ENCODE data around the gene MMP14.

DNA sequence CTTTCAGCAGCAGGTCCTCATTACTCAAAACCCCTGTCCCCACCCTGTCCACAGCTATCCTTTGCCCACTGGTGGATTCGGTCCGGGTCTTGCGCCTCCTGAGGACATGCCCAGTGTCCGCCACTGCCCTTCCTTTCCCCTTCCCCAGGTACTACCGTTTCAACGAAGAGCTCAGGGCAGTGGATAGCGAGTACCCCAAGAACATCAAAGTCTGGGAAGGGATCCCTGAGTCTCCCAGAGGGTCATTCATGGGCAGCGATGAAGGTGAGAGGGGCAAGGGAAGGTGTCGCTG, 8.7 kb downstream of the MMP14 start:
- TF ChIP-seq, protein P1, sequence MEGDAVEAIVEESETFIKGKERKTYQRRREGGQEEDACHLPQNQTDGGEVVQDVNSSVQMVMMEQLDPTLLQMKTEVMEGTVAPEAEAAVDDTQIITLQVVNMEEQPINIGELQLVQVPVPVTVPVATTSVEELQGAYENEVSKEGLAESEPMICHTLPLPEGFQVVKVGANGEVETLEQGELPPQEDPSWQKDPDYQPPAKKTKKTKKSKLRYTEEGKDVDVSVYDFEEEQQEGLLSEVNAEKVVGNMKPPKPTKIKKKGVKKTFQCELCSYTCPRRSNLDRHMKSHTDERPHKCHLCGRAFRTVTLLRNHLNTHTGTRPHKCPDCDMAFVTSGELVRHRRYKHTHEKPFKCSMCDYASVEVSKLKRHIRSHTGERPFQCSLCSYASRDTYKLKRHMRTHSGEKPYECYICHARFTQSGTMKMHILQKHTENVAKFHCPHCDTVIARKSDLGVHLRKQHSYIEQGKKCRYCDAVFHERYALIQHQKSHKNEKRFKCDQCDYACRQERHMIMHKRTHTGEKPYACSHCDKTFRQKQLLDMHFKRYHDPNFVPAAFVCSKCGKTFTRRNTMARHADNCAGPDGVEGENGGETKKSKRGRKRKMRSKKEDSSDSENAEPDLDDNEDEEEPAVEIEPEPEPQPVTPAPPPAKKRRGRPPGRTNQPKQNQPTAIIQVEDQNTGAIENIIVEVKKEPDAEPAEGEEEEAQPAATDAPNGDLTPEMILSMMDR (conservative IDR thresholded peaks at IDR 0.05 in 1 of 2, IDR thresholded peaks at IDR 0.05 in 1 of 2; ENCODE audit: extremely low read depth in 1 of 2, insufficient read depth in 1 of 2, low read depth in 1 of 2, low read length in 2 of 2): no peak
- TF ChIP-seq EZH2 (IDR thresholded peaks at IDR 0.05; ENCODE audit: borderline replicate concordance, low read length): no peak

Measured in mammary epithelial cell (primary cell).